HL-60 (cell line): Measurements from ENCODE around the gene XBP1.

ENCODE experiments used
- CTCF ChIP-seq: IDR thresholded peaks from one replicate; pipeline ENCODE4 v1.5.1; 2011; ENCODE audit warnings: low read length, control low read depth, inconsistent platforms; ENCODE audit not compliant: insufficient read depth
- GABPA ChIP-seq: IDR thresholded peaks from 2 replicates; pipeline ENCODE4 v1.6.1; 2012; ENCODE audit warnings: low read depth
- POLR2AphosphoS5 ChIP-seq: IDR thresholded peaks from 2 replicates; pipeline ENCODE4 v1.6.1; 2012; ENCODE audit warnings: low read depth
- REST ChIP-seq: IDR thresholded peaks from 2 replicates; pipeline ENCODE4 v1.6.1; 2012; ENCODE audit warnings: low read depth; ENCODE audit not compliant: insufficient replicate concordance

GRCh38 chr22:28819253-28820096 lies 19.1 kb upstream of the XBP1 start:
- TF ChIP-seq CTCF: no peak
- no peak for TF ChIP-seq GABPA
- no peak for TF ChIP-seq REST
- TF ChIP-seq POLR2AphosphoS5: no peak
